Measurements from ENCODE around the gene CYP20A1.
"Not testable (repeated sequence)": the region's sequence is repeated elsewhere in the genome, so short reads cannot be mapped to it uniquely, and the experiment has no call there.

Gene CYP20A1

DNA sequence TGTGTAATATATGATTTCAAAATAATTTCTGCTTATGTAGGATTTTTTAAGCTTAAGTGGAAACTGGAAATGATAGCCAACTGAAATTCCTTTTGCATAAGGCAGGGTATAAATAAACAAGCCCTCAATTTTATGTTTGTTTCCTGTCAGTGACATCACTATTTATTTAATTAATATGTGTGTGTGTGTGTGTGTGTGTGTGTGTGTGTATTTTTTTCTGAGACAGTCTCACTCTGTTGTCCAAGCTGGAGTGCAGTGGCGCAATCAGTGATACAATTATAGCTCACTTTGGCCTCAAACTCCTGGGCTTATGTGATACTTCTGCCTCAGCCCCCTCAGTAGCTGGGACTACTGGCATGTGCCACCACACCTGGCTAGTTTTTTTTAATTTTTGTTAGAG is 29.3 kb upstream of the CYP20A1 start:
- in situ Hi-C loops (cut with MboI; ENCODE audit: low sequenced_read_pairs, unreplicated experiment): no loop called here

GRCh38 chr2:203225423-203226039 is 13.3 kb upstream of the CYP20A1 start:
- DNase-seq (ENCODE audit: low spot score): no peak
- TF ChIP-seq, protein P1, sequence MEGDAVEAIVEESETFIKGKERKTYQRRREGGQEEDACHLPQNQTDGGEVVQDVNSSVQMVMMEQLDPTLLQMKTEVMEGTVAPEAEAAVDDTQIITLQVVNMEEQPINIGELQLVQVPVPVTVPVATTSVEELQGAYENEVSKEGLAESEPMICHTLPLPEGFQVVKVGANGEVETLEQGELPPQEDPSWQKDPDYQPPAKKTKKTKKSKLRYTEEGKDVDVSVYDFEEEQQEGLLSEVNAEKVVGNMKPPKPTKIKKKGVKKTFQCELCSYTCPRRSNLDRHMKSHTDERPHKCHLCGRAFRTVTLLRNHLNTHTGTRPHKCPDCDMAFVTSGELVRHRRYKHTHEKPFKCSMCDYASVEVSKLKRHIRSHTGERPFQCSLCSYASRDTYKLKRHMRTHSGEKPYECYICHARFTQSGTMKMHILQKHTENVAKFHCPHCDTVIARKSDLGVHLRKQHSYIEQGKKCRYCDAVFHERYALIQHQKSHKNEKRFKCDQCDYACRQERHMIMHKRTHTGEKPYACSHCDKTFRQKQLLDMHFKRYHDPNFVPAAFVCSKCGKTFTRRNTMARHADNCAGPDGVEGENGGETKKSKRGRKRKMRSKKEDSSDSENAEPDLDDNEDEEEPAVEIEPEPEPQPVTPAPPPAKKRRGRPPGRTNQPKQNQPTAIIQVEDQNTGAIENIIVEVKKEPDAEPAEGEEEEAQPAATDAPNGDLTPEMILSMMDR (IDR thresholded peaks at IDR 0.05; ENCODE audit: borderline replicate concordance, control extremely low read depth, extremely low read depth, insufficient read depth, missing control alignments): peak; percentile 54
- in situ Hi-C loops (cut with MboI; ENCODE audit: low sequenced_read_pairs, unreplicated experiment): loop anchor here (25.0 kb wide), 2 partner anchors 212 to 587 kb away; no protein-coding TSS in a partner anchor

More for the DNA sequence above, 29.3 kb upstream of the CYP20A1 start:
- DNase-seq (ENCODE audit: low spot score): no peak
- TF ChIP-seq, protein P1 (IDR thresholded peaks at IDR 0.05; ENCODE audit: borderline replicate concordance, control extremely low read depth, extremely low read depth, insufficient read depth, missing control alignments): no peak

DNA sequence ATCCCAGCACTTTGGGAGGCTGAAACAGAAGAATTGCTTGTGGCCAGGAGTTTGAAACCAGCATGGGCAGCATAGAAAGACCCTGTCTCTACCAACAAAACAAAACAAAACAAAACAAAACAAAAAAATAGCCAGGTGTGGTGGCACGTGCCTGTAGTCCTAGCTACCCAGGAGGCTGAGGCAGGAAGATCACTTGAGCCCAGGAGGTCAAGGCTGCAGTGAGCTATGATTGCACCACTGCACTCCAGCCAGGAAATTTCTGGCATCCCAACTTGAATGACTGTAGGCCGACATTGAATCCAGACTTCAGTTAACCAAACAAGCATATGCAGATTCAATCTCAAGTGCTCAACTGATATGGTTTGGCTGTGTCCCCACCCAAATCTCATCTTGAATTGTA is 9.1 kb upstream of the CYP20A1 start:
- in situ Hi-C loops (cut with MboI; ENCODE audit: low sequenced_read_pairs, unreplicated experiment): loop anchor here (25.0 kb wide), 2 partner anchors 208 to 583 kb away; no protein-coding TSS in a partner anchor
- not testable (repeated sequence) for DNase-seq (ENCODE audit: low spot score)

DNA sequence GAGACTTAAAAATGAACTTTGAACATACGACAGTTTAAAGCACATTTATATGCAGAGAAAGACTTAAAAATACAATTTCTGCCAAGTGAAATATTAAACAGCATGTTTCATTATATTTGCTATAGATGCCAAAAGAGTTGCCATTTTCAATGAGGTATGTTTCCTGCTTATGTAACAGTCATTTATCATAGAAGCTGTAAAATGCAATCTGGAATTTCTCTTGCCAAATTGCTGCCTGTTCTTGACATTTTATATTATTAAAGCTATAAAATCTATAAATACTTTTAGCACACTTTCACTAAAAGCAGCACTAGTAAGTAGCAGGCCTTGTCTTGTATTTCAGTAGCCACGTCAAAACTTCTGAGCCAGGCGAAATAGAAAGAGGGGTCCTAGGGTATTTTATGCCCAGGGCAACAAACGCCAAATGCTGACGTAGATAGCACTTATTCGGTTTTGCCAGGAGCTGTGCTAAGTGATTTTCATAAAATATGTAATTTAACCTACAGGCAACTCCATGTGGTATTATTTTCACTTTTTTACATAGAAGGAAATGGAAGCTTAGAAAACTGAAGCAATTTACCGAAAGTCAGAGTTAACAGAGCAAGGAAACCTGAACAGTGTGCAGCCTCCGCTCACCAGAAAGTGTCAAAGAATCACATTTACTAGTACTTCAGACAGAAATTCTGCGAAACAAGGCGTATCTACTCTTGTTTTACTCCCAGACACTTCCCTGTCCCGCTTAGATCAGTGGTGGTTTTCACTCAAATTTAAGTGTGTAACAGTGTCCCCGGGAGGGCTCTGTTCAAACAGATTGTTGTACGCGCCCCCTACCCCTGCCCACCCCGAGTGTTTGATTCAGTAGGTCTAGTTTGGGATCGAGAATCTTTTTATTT is 1.2 kb upstream of the CYP20A1 start:
- TF ChIP-seq, protein P1 (IDR thresholded peaks at IDR 0.05; ENCODE audit: borderline replicate concordance, control extremely low read depth, extremely low read depth, insufficient read depth, missing control alignments): no peak
- in situ Hi-C loops (cut with MboI; ENCODE audit: low sequenced_read_pairs, unreplicated experiment): loop anchor here (25.0 kb wide), 2 partner anchors 200 to 575 kb away; no protein-coding TSS in a partner anchor
- no peak for DNase-seq (ENCODE audit: low spot score)

DNA sequence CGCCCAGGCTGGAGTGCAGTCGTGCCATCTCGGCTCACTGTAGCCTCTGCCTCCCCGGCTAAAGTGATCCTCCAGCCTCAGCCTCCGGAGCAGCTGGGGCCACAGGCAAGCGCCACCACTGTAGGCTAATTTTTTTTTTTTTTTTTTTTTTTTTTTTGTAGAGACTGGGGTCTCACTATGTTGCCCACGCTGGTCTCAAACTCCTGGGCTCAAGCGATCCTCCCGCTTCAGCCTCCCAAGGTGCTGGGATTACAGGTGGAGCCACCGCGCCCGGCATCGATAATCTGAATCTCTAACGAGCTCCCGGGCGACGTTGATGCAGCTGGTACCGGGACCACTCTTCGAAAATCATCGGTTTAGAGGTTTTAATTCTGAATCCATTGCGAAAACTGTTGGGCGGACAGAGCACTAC is 520 bp upstream of the CYP20A1 start:
- TF ChIP-seq, protein P1 (IDR thresholded peaks at IDR 0.05; ENCODE audit: borderline replicate concordance, control extremely low read depth, extremely low read depth, insufficient read depth, missing control alignments): no peak
- in situ Hi-C loops (cut with MboI; ENCODE audit: low sequenced_read_pairs, unreplicated experiment): loop anchor here (25.0 kb wide), 2 partner anchors 199 to 574 kb away; no protein-coding TSS in a partner anchor
- no peak for DNase-seq (ENCODE audit: low spot score)

- in situ Hi-C loops (cut with MboI; ENCODE audit: low sequenced_read_pairs, unreplicated experiment): loop anchor here (25.0 kb wide), 2 partner anchors 197 to 572 kb away; no protein-coding TSS in a partner anchor
- TF ChIP-seq, protein P1 (IDR thresholded peaks at IDR 0.05; ENCODE audit: borderline replicate concordance, control extremely low read depth, extremely low read depth, insufficient read depth, missing control alignments): no peak
- no peak for DNase-seq (ENCODE audit: low spot score)
Observed at GRCh38 chr2:203240491-203240890, 1.7 kb downstream of the CYP20A1 start.
